SHP77 (cell line): Measurements from ENCODE around the gene PTPRG.

Source experiments
- DNase-seq, 2 experiments: peaks; one replicate each; lab custom pipeline; 2025; lab: John Stamatoyannopoulos, UW

PTPRG gene

DNA sequence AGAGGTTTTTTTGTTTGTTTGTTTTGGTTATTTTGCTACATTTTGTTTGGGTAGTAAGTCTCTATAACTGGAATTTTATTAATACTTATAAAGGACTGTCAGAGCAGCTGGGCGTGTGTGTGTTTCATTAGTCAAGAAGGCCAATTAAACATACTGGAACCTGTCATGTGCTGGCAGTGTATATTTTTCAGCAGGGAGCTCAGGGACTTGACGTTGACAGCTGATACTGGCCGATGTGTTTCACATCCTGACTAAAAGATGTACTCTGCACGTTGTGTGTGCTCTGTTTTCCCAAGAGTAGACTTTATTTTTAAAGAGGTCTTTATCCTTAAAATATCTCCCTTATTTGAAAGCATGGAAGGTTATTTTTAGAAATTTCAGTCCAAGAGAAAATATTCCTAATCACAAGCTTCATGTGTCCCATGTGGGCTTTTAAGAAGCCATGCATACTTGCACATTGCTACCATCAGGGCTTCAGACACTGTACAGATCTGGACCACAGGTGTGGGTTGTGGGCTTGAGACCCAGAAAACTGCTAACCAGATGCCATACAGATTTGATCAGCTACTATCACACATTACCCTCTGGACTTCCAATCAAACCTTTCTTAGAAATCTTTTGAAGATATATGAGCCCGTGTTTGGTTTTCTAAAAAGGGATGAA lies 676.0 kb downstream of the PTPRG start:
- no peak for DNase-seq

DNA sequence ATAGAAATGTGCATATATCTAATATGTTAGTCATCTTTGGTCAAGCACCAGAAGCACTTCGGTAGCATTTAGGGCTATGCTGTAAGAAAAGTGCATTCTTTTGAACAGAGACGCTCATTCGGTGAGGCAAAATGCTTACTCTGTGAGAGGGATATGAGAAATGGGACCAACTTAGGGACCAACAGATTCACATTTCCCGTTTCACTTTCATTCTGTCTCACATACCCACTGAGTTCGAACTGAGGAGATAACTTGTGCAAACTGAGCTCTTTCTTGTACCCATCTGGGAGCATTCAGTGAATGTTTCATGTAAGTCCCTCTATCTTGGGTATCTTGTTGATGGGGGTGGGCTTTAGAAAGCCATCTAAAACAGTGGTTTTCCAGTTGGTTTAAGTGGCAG lies 676.6 kb downstream of the PTPRG start:
- DNase-seq = no peak

DNA sequence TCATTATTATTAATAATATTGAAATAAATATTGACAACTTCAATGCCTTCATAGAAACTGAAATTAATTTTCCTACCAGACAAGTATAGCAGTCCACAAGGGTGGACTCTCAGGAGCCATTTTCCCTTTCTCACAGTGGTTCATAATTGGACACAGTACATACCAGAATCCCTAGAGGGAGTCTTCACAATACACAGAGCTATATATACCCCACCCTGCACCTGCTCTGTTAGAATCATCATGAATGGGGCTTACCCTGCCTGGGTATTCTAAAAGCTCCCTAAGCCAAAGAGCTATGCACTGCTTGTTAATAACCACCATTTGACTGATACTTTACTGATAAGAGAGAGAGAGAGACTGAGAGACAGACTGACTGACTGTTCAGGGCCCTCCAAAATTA lies 677.1 kb downstream of the PTPRG start:
- DNase-seq = no peak

DNA sequence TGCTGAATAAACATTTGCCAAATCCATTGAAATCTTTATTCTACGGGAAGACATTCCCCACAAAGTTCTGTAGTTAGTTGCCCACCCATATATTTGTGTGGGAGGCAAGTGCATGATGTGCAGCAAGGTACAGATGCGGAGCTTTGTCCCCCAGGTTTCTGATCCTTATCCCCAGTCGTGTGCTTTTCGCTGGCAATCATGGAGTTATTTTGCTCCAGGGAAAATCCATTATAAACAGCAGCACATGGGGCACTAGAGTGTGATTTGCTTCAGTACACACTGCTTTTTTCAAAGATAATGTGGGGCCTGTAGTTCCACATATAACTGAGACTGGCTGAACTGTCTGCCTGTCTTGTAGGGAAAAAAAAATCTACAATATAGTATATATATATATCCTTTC lies 679.9 kb downstream of the PTPRG start:
- no peak for DNase-seq

DNA sequence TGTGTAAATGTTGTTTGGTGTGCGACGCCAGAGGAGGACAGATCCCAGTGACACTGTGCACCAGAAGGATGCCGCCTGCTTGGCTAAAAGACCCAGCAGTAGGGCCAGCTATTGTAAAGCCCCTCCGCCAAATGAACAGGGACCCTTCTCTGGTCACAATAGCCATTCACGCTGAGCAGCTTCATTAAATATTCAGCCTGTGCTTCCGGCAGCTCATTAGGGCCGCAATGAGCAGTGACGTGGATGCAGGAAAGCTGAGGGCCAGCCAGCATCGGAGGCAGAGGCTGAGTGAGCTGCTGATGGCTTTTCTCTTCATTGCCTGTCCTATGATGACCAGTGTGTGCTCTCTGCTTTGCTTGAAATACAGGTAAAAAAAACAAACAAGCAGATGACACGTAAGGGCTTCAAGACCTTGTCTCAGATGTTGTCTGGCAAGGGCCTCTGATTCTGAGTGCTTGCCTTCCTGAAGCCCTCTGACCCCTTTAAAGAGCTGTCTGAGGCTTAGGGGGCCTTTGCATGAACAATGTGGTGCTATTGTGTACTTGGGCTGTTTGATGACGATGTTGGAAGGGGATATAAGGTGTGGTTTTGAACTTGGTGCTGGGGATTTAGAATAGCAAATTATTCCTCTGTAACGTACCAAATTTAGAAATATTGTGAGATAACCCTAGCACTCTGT lies 681.6 kb downstream of the PTPRG start:
- no peak for DNase-seq

DNA sequence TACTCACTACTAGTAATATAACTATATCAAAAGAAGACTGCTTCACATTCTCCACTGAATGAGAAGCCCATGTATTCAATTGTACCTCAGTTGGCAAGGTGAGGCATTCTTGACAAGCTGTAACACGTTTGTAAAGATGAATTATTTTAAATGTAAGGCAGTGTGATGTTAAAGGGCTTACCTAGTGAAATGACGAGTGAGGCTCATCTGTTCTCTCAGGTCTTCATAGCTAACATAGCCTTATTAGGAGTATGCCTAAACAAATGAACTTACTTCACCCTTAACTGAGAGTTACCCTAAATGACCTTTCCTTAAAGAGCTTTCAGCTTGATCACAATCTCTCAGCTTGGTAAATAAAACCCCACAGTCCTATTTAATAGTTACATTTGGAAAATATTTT lies 684.7 kb downstream of the PTPRG start:
- DNase-seq = no peak

DNA sequence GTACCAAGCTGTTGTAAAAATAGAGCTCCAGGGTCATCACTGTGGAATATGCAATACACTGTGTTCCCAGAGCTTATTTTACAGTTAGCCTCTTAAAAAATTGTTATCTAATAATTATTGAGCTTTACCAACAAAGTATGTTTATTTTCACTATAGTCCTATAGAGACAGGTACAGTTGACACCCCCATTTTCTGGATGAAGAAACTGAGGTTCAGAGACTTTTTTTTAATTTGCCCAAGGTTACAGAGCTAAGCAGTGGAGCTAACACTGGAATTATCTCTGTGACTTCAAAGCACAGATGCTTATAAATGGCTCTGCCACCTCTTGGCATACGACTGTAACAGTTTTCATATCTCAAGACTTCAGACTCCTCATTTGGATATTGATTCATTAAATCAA lies 685.6 kb downstream of the PTPRG start:
- DNase-seq = no peak

DNA sequence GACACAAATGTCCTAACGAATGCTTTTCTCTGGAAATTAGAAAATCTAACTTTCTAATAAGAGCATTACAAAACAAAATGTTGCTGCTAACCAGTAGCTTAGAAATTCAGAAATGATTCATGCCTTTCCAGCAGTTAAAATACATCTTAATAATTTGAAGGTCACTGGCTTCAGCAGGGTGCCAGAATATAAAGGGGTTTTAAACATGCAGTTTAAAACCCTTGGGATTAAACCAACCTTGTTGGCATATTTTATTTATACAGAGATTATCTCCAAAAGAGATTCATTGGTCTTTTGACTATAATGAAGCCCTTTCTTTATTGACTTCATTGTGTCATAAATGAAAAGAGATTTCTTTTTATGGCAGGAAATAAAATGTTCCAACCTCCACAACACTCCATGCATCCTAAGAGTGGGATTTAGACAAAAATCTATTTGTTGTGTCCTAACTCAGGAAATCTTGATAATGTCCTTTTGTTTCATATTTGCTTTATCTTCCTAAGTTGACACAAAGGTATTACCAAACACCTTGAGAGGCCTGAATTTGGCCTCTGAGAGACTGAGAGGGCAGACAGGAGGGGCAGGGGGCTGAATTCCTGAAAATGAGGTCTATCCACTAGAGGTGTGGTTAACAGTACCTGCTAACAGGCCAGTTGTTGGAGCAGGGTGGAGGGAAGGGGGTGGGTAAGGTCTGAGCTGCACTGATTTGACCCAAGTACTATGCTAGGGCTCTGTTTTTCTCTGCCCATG lies 687.5 kb downstream of the PTPRG start:
- no peak for DNase-seq

DNA sequence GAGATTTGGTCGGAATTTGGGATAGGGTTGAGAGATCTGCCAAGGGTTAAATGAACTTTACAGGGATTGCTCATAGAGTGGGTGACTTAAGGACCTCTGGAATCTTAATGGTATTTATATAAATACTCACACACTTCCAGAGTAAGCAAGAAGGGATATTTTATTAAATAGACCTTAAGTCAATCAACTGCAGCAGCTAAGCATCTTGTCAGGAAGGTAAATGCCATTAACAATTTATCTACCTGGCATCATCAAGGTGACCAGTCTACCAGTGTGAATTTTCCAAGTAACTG lies 688.1 kb downstream of the PTPRG start:
- DNase-seq = no peak

DNA sequence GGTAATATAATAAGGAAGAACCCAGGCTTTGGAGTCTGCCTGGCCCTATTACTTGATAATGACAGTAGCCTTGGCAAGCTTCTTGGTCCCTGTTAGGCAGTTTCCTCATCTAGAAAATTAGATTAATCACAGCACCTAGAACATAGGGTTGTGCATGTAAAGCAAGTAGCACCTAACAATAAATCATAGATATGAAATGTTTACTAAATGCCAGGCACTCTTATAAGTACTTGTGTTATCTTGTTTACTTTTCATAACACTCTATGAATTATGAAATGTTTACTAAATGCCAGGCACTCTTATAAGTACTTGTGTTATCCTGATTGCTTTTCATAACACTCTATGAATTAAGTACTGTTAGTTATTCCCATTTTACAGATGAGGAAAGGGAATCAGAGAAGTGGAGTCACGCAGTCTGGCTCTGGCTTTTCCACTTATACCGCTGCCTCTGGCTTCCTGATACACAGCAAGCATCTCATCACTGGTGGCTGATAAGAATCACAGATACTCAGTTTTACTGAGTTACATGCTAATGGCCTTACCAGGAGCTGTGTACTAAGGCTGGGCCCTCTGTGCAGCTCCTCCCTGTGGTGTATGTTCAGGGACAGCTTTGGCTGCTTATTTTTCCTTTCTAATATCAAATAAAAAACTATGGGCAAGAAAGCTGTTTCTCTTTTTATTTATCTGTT lies 688.6 kb downstream of the PTPRG start:
- DNase-seq = no peak

DNA sequence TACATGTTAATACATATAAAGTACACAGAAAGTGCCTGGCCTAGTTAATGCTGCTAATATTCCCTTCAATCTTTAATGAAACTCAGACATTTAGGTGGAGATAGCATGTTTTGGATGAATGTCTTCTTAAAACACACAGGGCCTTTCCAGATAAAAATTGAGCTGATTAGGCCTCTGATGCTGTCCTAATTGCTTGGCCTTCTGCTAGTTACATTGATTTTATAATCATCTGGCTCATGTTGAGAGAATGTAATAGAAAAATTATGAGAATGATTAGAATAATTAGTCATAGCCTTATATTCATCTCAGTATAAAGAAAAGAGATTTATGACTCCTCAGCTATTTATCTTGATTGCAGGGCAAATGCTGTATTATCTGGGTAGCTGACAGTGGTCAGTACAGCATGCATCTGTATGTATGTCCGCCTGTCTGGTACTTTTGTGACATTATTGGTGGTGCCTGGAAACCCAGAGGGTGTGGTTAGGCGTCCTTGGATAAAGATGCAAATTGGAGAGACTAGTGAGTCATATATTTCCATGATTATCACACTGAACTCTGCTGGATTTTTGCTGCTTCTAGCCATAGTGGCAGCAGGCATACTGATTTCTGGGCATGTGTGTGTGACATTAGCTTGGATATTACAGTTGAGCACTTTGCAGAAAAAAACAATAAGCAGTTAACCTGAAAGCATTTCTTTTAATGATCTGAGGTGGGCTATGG lies 691.2 kb downstream of the PTPRG start:
- no peak for DNase-seq

DNA sequence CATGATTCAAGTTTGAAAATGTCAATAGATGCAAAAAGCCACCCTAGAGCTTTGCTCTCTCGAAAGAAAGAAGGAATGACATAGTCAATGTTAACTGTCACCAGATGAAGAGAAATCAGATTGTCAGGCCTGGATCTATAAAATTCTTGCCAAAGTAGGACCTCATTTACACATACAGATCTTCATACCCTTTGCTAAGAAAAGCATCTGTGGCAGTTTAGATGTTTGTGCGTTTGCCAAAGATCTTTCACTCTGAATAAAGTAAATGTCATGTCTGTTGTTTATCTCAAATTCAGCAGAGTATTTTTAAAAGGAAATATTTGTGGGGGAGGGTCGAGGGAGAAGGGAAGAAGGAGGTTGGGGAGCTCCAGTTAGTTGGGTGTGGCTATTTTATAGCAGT lies 692.6 kb downstream of the PTPRG start:
- no peak for DNase-seq

DNA sequence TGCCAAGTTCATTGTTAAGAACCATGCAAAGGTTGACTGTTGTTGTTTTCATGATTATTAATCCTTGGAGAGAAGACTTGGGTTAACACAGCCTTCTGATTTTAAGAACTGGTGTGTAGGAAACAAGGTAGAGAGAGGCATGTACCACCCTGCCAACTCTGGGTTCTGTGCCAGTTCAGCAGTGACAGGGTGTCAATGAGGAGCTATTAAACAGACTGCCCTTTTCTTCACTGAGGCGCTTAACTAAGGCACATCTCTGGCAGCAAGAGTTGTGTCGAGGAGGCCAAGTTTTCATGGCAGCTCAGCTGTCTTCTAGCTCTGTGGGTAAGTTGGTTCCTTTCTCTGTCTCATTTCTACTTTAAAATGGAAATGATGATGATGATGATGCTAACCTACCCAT lies 694.4 kb downstream of the PTPRG start:
- DNase-seq = no peak

DNA sequence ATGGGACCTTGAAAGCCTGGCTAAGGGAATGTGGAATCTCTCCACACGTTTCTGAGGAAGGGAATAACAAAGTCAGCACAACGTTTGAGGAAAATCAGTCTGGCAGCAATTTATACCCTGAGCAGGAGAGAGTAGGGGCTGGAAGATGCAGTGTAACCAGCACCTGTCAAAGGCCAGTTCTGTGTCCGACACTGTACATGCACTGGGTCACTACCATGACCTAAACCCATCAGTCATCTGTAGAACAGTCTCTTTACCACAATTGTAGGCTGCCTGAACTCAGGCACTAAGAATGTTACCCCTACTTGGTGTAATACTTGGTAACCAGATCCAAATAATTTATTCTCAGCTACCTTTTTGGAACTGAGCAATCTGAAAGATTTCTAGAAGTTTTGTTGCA lies 698.6 kb downstream of the PTPRG start:
- no peak for DNase-seq

DNA sequence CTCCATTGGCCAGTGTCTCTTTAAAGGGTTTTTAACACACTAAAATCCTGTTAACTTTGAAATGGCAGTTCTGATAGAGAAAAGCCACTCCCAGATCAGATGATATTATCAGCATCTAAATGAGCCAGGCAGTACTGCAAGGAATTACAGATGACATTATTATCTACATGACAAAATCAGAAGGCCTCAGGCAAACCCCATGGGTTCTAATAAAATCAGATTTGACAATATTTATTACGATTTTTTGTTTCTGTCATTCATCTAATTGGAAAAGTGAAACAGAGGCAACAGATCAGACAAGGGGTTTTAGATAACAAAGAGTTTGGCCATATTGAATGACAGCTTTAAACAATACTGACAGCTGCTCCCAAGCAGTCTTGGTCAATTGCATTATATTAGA lies 699.3 kb downstream of the PTPRG start:
- no peak for DNase-seq

DNA sequence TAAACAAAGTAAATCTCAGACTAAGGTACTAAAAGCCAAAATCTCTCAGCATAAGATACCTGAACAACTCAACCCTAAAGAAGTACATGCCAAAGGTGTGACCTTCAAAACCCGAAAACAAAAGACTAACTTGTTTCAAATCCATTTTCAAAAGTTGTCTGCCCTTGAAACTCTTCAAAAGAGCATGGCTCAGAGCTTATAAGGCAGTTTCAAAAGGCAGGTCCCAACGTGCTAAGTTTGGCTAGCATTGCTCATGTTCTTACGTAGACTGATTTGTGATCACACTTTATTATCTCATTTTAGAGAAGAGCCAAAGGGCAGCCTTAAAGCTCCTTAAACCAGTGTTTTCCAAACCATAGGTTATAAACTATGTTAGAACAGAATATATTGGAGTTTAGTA lies 699.8 kb downstream of the PTPRG start:
- no peak for DNase-seq

DNA sequence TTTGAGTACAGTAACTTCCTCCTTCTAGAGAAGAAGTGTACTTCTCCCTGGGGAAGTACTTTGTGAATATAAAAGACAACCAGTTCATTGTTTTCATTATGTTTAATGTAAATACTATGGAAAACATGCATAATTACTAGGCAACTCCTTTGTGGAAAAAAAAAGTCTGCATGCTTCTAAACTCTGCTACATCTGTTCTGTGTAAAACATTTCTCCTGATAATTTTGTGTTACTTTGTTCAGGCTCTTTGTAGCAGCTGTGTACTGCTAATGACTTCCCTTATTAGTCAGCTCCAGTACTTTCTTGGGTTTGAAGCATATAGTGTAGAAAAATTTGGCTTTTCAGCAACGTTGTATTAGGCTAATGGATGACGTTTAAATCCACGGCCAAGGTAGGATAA lies 700.4 kb downstream of the PTPRG start:
- DNase-seq = no peak

DNA sequence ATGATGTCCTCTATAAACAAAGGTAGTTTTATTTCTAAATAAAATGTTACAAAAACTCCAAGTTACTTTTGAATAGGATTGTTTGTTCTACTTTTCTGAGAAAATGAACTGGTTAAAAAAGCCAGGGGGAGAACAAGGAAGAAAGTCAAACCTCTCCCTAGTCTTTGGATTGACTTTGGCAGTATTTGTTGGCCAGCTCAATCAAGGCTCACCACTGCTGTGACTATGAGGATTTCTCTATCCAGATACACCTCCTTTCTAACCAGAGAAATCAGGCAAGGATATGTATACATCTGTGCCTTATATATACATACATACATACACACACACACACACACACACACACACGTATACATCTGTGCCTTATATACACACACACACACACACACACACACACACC lies 704.2 kb downstream of the PTPRG start:
- no peak for DNase-seq

DNA sequence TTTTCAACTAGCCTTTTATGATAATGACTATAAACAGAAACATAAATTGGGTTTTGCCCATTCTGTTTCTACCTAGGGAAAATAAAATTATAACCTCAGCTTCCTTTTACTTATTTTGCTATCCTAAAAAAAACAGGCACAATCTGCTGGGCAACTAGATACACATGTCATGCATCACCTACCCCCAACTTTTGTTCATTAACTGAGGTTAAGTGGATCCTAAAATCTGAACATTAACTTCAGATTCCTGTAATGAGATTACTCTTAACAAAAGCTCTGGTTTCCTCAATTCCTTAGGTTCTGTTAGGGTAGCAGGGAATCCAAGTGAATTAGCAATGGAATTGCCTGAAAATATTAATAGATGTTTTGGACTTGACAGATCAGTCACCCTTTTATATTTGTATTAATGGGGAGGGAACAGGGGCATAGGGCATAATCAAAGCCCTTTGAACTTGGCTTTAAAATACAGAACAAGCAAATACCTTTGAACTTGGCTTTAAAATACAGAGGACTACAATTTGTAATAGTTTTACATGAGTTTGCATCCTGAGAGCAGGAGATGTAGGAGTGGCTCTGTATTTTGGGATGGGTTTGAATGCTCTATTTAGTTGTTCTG lies 705.4 kb downstream of the PTPRG start:
- DNase-seq = no peak

DNA sequence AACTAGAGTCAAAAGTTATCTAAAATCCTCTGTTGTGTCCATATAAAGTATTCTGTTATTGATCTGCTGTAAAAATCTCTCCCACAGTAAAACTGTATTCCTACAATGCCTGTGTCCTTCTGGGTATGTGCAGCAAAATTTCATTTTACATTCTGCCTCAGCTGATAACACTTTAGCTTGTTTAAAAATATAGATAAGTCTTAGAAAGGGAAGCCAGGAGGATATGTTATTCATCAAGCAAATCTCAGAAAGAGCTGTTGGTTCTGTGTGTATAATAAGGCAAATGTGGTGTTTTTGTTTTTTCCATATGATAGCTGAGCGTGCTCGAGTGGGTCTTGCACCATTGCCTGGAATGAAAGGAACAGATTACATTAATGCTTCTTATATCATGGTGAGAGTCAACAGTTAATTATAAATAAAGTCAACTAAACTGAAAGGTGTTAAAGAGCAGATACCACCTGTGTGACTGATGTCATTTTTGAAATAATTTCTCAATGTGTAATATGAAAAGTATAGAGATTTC lies 715.3 kb downstream of the PTPRG start:
- DNase-seq = no peak

DNA sequence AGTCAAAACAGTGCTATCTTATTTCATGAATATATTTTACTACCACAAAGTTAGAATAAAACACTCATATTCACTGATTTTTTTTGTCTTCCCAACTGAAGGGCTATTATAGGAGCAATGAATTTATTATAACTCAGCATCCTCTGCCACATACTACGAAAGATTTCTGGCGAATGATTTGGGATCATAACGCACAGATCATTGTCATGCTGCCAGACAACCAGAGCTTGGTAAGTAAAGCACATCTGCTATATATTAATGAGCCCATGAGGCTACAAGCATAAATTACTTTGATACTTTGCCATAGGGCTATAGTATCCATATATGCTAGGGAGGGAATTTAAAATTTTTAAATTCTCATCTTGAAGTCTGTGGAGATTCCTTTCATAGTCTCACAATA lies 716.1 kb downstream of the PTPRG start:
- DNase-seq = no peak

DNA sequence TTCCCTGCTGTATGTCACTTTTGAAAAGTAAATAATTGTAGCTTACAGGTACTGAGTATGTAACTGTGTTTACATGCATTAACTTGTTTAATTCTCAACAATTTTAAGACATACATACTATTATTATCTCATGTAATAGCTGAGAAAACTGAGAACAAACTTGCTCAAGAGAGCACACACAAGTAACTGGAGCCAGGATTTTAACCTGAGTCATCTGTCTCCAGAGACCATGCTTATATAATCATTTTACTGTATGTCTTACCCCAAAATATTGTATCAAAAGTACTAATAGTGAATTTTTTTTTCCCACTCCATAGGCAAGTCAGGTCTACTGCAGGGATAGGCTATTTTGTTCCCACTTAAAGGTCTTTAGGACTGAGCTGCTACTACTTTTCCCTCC lies 716.6 kb downstream of the PTPRG start:
- no peak for DNase-seq
